Astrocyte (in vitro differentiated cells and primary cell): ENCODE results near the gene CHRNA3.

ENCODE experiments used
- EZH2 ChIP-seq: IDR thresholded peaks from 2 replicates; pipeline ENCODE4 v1.6.1; 2012; ENCODE audit warnings: mild to moderate bottlenecking, low read length, inconsistent platforms; ENCODE audit not compliant: insufficient read depth
- TF ChIP-seq, protein P1 (sequence below): IDR thresholded peaks from 2 replicates; pipeline ENCODE4 v1.5.1; 2011; ENCODE audit warnings: low read depth, mild to moderate bottlenecking, inconsistent platforms, low read length, moderate library complexity; ENCODE audit not compliant: insufficient read depth

GRCh38 chr15:78604420-78604819, 16.4 kb downstream of the CHRNA3 start:
- TF ChIP-seq, protein P1, sequence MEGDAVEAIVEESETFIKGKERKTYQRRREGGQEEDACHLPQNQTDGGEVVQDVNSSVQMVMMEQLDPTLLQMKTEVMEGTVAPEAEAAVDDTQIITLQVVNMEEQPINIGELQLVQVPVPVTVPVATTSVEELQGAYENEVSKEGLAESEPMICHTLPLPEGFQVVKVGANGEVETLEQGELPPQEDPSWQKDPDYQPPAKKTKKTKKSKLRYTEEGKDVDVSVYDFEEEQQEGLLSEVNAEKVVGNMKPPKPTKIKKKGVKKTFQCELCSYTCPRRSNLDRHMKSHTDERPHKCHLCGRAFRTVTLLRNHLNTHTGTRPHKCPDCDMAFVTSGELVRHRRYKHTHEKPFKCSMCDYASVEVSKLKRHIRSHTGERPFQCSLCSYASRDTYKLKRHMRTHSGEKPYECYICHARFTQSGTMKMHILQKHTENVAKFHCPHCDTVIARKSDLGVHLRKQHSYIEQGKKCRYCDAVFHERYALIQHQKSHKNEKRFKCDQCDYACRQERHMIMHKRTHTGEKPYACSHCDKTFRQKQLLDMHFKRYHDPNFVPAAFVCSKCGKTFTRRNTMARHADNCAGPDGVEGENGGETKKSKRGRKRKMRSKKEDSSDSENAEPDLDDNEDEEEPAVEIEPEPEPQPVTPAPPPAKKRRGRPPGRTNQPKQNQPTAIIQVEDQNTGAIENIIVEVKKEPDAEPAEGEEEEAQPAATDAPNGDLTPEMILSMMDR, result no peak
- TF ChIP-seq EZH2, result no peak
